HG02852 (cell line): ENCODE data around the gene EPHA2.

Source experiments
- ATAC-seq: cut with Tn5 transposase; IDR thresholded peaks from one replicate; pipeline ENCODE4 v1.9.1; 2021; ENCODE audit warnings: mild to moderate bottlenecking, moderate library complexity; ENCODE audit not compliant: unreplicated experiment

Gene EPHA2

DNA sequence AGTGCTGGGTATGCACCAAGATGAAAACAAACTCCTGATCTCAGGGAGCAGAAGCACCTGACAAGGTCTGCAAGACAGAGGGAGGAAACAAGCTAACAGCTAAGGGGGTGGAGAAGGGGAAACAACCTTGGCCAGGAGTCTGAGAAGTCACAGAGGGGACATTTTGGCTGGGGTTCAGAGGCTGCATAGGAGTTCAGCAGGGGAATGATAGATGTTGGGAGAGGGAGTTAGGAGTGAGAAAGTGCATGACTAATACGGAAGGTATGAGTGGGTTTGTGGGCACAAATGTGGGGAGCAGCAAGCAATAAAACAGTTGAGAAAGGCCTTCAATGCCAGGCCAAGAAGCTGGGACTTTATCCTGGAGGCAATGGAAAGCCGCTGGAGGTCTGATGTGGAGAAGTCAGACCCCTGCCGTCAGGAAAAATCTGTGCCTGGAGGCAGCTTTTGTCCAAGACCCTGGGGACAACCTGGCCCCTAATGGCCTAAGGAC is 16.4 kb downstream of the EPHA2 start:
- no peak for ATAC-seq

DNA sequence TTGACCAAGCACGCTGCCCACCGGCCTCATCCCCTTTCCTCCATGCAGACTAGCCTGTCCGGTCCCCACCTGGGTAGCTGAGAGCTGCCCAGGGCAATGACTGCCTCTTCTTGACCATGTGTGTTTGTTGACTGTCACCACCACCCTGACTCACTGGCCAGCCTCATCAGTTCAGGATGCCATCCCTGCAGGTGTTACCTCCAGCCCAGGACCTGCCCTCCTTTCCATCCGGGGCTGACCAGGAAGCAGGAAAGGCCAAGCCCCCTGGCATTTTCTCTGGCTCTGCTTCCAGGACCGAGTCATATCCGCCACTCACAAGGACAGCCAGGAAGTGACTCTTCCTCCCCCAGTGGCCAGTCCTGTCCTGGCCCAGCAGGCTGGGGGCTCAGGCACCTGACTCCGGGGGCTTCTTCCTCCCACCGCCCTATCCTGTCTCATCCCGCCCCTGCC is 17.1 kb downstream of the EPHA2 start:
- ATAC-seq, result no peak

- ATAC-seq, result no peak
Observed at GRCh38 chr1:16137890-16138467, 17.9 kb downstream of the EPHA2 start.

- ATAC-seq, result no peak
Observed at GRCh38 chr1:16135501-16135900, 20.4 kb downstream of the EPHA2 start.

DNA sequence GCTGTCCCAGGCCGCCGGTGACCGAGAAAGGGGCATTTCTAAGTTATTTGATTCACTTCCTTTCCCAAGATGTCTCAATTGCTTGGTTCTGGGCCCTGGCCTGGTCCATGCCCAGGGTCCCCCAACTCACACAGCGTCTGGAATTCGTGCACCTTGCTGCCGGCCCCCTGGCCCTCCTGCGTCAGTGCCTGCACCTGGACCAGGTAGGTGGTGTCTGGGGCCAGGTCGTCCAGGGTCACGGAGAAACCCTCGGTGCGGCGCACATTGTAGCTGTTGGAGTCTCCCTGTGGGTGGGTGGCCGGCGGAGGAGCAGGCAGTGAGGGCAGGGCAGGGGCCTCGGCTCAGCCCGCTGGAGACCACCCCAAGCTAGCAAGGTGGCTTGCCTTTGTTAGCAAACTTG is 21.0 kb downstream of the EPHA2 start:
- ATAC-seq, result no peak

GRCh38 chr1:16134066-16134801 is 21.6 kb downstream of the EPHA2 start:
- ATAC-seq, result no peak

DNA sequence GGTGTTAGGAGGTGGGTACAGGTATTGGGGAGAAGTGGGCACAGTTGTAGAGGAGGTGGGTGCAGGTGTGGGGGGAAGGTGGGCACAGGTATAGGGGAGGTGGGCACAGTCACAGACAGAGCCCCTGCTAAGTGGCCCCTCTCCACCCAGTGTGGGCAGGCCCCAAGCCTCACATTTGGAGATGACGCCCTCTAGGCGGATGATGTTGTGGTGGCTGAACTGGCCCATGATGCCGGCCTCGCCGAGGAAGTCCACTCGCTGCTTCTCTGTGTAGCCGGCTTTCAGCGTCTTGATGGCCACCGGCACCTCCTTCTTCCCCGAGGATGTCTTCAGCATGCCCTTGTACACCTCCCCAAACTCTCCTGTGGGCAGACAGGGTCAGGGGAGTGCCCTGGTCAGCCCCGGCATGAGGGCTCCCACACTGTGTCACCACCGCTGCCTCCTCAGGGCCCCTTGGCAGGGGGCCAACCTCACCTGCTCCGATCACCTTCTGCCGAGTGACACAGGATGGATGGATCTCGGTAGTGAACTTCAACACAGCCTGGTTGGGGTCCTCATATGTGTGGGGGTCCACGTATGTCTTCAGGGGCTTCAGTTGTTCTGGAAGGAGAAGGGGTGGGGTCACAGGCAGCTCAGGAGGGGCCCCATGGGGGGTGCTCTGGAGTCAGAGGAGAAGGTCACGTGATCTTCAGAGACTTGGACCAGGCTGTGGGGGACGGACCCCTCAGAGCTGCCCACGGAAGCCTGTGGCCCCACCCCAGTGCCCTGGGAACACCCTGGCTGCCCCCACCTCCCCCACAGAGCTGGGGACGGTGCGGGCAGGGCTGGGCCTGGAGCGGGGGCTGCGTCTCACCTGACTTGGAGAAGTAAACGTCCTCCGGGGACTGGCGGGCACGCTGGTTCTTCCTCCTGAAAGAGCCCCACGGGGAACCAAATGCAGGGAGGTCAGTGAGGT is 22.6 kb downstream of the EPHA2 start:
- ATAC-seq, result no peak

GRCh38 chr1:16132325-16132785 is 23.5 kb downstream of the EPHA2 start:
- ATAC-seq, result no peak

- ATAC-seq, result no peak
Observed at GRCh38 chr1:16131636-16132324, 24.1 kb downstream of the EPHA2 start.

GRCh38 chr1:16130827-16131226 is 25.0 kb downstream of the EPHA2 start:
- ATAC-seq, result no peak

DNA sequence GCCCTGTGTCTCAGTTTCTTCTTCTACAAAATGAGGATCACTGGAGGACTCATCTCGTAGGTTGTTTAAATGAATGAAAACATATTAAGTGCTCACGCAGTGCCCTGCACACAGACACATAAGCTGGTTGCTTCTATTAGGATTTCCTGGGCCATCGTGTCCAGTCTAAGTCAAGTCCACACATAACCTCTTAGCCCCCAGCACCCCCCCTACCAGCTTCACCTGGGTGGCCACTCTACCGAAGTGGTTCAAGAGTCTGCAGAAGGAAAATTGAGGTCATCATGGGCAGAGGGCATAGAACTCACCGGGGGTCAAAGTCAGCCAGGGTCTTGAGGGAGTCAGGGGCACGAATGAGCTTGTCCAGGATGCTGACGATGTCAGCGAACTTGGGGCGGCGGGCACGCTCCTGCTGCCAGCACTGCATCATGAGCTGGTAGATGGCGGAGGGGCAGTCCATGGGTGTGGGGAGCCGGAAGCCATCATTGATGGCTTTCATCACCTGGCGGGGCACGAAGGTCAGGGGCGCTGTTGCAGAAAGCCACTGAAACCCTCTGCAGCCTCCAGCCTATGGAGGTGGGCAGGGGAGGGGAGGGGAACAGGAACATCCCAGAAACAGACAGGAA is 25.8 kb downstream of the EPHA2 start:
- ATAC-seq, result no peak

- ATAC-seq, result no peak
Observed at GRCh38 chr1:16129316-16129715, 26.6 kb downstream of the EPHA2 start.

GRCh38 chr1:16128338-16128741 is 27.5 kb downstream of the EPHA2 start:
- ATAC-seq, result no peak

- ATAC-seq, result no peak
Observed at GRCh38 chr1:16127676-16128337, 28.1 kb downstream of the EPHA2 start.

- no peak for ATAC-seq
Observed at GRCh38 chr1:16126743-16127515, 28.9 kb downstream of the EPHA2 start.

DNA sequence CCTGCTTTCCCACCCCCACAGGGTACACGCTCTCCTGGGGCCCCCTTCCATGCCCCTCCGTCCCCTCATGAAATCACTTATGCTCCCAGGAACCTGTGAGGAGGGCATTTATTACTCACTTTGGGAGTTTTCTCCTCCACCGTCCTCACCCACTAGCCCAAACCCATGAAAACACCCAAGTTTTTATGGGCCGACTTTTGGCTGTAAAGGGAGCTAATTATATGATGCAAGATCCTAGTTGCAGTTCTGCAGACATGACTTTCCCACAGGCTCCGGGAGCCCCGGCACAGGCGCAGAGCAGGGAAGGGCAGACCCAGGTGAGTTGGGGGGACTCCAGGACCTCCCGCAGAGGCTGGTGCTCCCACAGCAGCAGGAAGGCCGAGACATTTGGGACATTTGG is 29.7 kb downstream of the EPHA2 start:
- ATAC-seq, result no peak

- ATAC-seq, result no peak
Observed at GRCh38 chr1:16125483-16125882, 30.4 kb downstream of the EPHA2 start.

DNA sequence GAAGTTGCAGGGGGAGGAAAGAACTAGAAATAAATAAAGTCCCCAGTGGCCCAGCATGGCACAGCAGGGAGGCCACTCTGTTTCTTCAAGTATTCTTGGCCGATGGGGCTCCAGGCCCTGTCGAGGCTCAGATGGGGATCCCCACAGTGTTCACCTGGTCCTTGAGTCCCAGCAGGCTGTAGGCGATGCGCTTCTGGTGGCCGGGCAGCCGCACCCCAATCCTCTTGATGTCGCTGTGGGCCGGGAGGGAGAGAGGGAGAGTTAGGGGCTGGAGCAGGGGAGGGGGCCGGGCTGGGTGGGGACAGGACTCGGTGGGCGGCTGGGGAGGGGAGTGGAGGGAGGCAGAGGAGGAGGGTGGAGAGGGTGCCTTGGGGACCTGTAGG is 30.8 kb downstream of the EPHA2 start:
- no peak for ATAC-seq
